K562 (cell line): ENCODE measurements around the gene RUNX1. TPM values are rescaled to one million over a fixed set of nuclear protein-coding genes. Genes with fewer than 3 reads are reported as not detected.

ENCODE experiments used
- ATAC-seq: fragments of 200-7000 bp; cut with Tn5 transposase; 3 replicates; pipeline ENCODE4 v1.9.1; 2020; ENCODE audit warnings: moderate library complexity
- BruUV-seq: library from RNA; stranded (reverse); fragments of 400-500 nt; replicated peaks from 2 replicates; lab custom pipeline; 2021; lab: Mats Ljungman, UMichigan
- CTCF ChIA-PET: fragments of 300-600 bp; formaldehyde crosslinking; extraction: SDS; loops from one replicate; lab custom pipeline; 2021; ENCODE audit warnings: low intra/inter-chr PET ratio; lab: Yijun Ruan, JAX
- POLR2A ChIA-PET: fragments of 300-600, 350-650 bp; sonication (Branson Sonifier 250); formaldehyde crosslinking; extraction: SDS; loops from one replicate; lab custom pipeline; 2021; ENCODE audit warnings: antibody characterized with exemption, inconsistent platforms; lab: Yijun Ruan, JAX
- DNase-seq, 4 experiments: peaks; one replicate each; pipeline versions ENCODE4 v3.0.0 to v3.0.0-alpha.2; 2011 to 2018; ENCODE audit warnings: low spot score in 3 of 4, mixed read lengths in 3 of 4; ENCODE audit errors: extremely low read depth in 1 of 4
- FAIRE-seq: peaks from 2 replicates; lab custom pipeline; 2011; peaks lifted over from hg19 to GRCh38; lab: Jason Lieb, UNC
- H2AFZ ChIP-seq: 2 replicates; pipeline ENCODE4 v1.6.0; 2011; ENCODE audit warnings: low read depth, low read length, control low read depth, inconsistent platforms
- H3K27ac ChIP-seq: fragments of 200-600 bp; 3 replicates; pipeline ENCODE4 v1.8.0; 2011; ENCODE audit warnings: low read depth, mild to moderate bottlenecking, control low read depth, inconsistent platforms, low read length, moderate library complexity, mixed read lengths; ENCODE audit errors: extremely low read depth
- H3K27me3 ChIP-seq, 2 experiments: fragments of 300-600 bp in 1 of 2; 2 replicates in 1 of 2; 3 replicates in 1 of 2; pipeline versions ENCODE4 v1.6.0 to v1.8.0; 2011; ENCODE audit warnings: inconsistent platforms in 2 of 2, low read length in 2 of 2, mild to moderate bottlenecking in 1 of 2, mixed read lengths in 1 of 2, moderate library complexity in 1 of 2; ENCODE audit not compliant: control insufficient read depth in 2 of 2, insufficient read depth in 2 of 2
- H3K36me3 ChIP-seq: fragments of 300-600 bp; 3 replicates; pipeline ENCODE4 v1.8.0; 2011; ENCODE audit warnings: mild to moderate bottlenecking, low read length, inconsistent platforms; ENCODE audit not compliant: control insufficient read depth, insufficient read depth
- H3K4me1 ChIP-seq, 2 experiments: fragments of 200-600 bp in 1 of 2; replicated peaks in 1 of 2; 2 replicates in 1 of 2; 3 replicates in 1 of 2; pipeline versions ENCODE4 v1.5.1 to v1.8.0; 2011; ENCODE audit warnings: inconsistent platforms in 2 of 2, low read length in 2 of 2, mild to moderate bottlenecking in 1 of 2, mixed read lengths in 1 of 2, moderate library complexity in 1 of 2; ENCODE audit not compliant: control insufficient read depth in 2 of 2, insufficient read depth in 2 of 2
- H3K4me2 ChIP-seq: 2 replicates; pipeline ENCODE4 v1.6.1; 2011; ENCODE audit warnings: low read length, control low read depth, inconsistent platforms, mixed read lengths; ENCODE audit not compliant: insufficient read depth
- H3K4me3 ChIP-seq: fragments of 200-600 bp; sonication (generic), shearing (Covaris generic); 2 replicates; pipeline ENCODE4 v1.5.1; 2016; ENCODE audit warnings: control low read depth, inconsistent platforms
- H3K79me2 ChIP-seq: fragments of 200-600 bp; 3 replicates; pipeline ENCODE4 v1.8.0; 2011; ENCODE audit warnings: low read length, inconsistent platforms; ENCODE audit not compliant: control insufficient read depth, insufficient read depth
- H3K9ac ChIP-seq, 2 experiments: 2 replicates each; pipeline versions ENCODE4 v1.6.0 to v1.6.1; 2011; ENCODE audit warnings: low read depth in 2 of 2, low read length in 2 of 2, control low read depth in 1 of 2, inconsistent platforms in 1 of 2, mild to moderate bottlenecking in 1 of 2, mixed read lengths in 1 of 2; ENCODE audit not compliant: insufficient read depth in 1 of 2
- H3K9me1 ChIP-seq: one replicate; pipeline ENCODE4 v1.6.0; 2011; ENCODE audit warnings: inconsistent platforms, mild to moderate bottlenecking, low read length, moderate library complexity; ENCODE audit not compliant: control insufficient read depth, insufficient read depth
- H3K9me3 ChIP-seq: replicated peaks from 2 replicates; pipeline ENCODE4 v1.5.1; 2011; ENCODE audit warnings: low read depth, low read length, inconsistent platforms; ENCODE audit not compliant: control insufficient read depth, insufficient read depth
- H4K20me1 ChIP-seq: replicated peaks from 2 replicates; pipeline ENCODE4 v1.6.1; 2011; ENCODE audit warnings: low read length, inconsistent platforms, mixed read lengths; ENCODE audit not compliant: control insufficient read depth, insufficient read depth
- ATF6 ChIP-seq: sonication (generic); formaldehyde crosslinking; IDR thresholded peaks from 2 replicates; pipeline ENCODE4 v1.4.0; 2020; ENCODE audit warnings: mild to moderate bottlenecking, missing genetic modification reagents
- ESRRA ChIP-seq: fragments of 450-650 bp; IDR thresholded peaks from 2 replicates; pipeline ENCODE4 v1.6.1; 2014; ENCODE audit warnings: low read depth, mild to moderate bottlenecking, moderate library complexity, borderline replicate concordance
- FOS ChIP-seq: IDR thresholded peaks from 3 replicates; pipeline ENCODE4 v1.6.1; 2011; ENCODE audit not compliant: insufficient read length; ENCODE audit errors: extremely low read depth
- ID3 ChIP-seq, 2 experiments: fragments of 250-450 bp in 1 of 2; fragments of 450-650 bp in 1 of 2; sonication (Bioruptor Pico) in 1 of 2; IDR thresholded peaks; 2 replicates each; pipeline versions ENCODE4 v1.6.1 to v1.8.0; 2016 to 2021; ENCODE audit warnings: mild to moderate bottlenecking in 2 of 2, moderate library complexity in 2 of 2, missing compliant biosample characterization in 1 of 2, missing genetic modification characterization in 1 of 2
- KDM1A ChIP-seq, 2 experiments: fragments of 450-650 bp; IDR thresholded peaks; 2 replicates each; pipeline ENCODE4 v1.6.1; 2016; ENCODE audit warnings: mild to moderate bottlenecking in 2 of 2
- NBN ChIP-seq: fragments of 450-650 bp; IDR thresholded peaks from 2 replicates; pipeline ENCODE4 v1.6.1; 2016; ENCODE audit warnings: low read depth, mild to moderate bottlenecking
- SMAD2 ChIP-seq: fragments of 150-350 bp; IDR thresholded peaks from 2 replicates; pipeline ENCODE4 v1.6.1; 2014; ENCODE audit warnings: low read depth, mild to moderate bottlenecking, low read length
- ZNF143 ChIP-seq: sonication (generic); formaldehyde crosslinking; IDR thresholded peaks from 2 replicates; pipeline ENCODE4 v1.9.0; 2022; ENCODE audit warnings: mild to moderate bottlenecking, missing genetic modification reagents
- ZNF408 ChIP-seq: fragments of 250-450 bp; sonication (Bioruptor Pico); IDR thresholded peaks from 2 replicates; pipeline ENCODE4 v1.4.0; 2020; ENCODE audit warnings: low read depth, mild to moderate bottlenecking, moderate library complexity
- WGBS: fragments of 100-300 bp; shearing (Covaris generic); methylation state at CpG from one replicate; pipeline ENCODE4 v1.1.6; 2016; ENCODE audit warnings: low coverage, mixed read lengths; ENCODE audit not compliant: insufficient coverage; ENCODE audit errors: missing lambda C conversion rate; 5-methylcytosine and 5-hydroxymethylcytosine counted together
- in situ Hi-C: fragments of 300-500 bp; cut with MboI; formaldehyde crosslinking; loops from 4 replicates; pipeline ENCODE4 v1.15.0; 2018; ENCODE audit warnings: inconsistent platforms, mixed read lengths
- intact Hi-C: fragments of 100-400 bp; cut with micrococcal nuclease; formaldehyde crosslinking; loops from 2 replicates; pipeline ENCODE4 v1.14.2; 2022
- polyA plus RNA-seq, 8 experiments: library from polyadenylated mRNA; depleted of rRNA in 4 of 8; stranded (reverse) in 5 of 8; unstranded in 3 of 8; fragments of >200 nt; fragmentation: Nextera tagmentation in 2 of 8; fragmentation: Illumina TruSeq in 1 of 8; extraction: Ambion mirVana in 2 of 8; extraction: Trizol in 1 of 8; gene quantifications; 2 replicates each; pipeline versions ENCODE4 v1.2.1 to v1.2.3, GENCODE V29; 2011 to 2014; ENCODE audit warnings: inconsistent platforms in 1 of 8, missing spikeins in 1 of 8
- total RNA-seq, 7 experiments: library from RNA; depleted of rRNA in 6 of 7; stranded (reverse); fragments of >200 nt in 6 of 7; fragmentation: Illumina TruSeq in 2 of 7; extraction: Trizol in 2 of 7; gene quantifications; 2 replicates each; pipeline versions ENCODE4 v1.2.1 to v1.2.3, GENCODE V29; 2011 to 2021; ENCODE audit warnings: low replicate concordance in 1 of 7

The RUNX1 gene
- total and polyA plus RNA-seq, 9 of the 15 experiments (the other 6 are each of a cell fraction or from before 2014, with no cell fraction given), result 2.2 to 68.6 (median 17.8) TPM

GRCh38 chr21:35081861-35082260 lies 32.8 kb upstream of the RUNX1 start:
- CTCF ChIA-PET, result no interaction called here

GRCh38 chr21:35079181-35079580 lies 30.1 kb upstream of the RUNX1 start:
- in situ Hi-C loops, result no loop called here
- no peak overlapping the region for H3K9ac ChIP-seq
- POLR2A ChIA-PET, result interaction anchor here (0.7 kb wide), 1 partner anchor 425 kb away, joined by 3 read pairs; no protein-coding TSS in a partner anchor

More at GRCh38 chr21:35081861-35082260, 32.8 kb upstream of the RUNX1 start:
- no peak overlapping the region for H3K9ac ChIP-seq
- no peak overlapping the region for H2AFZ ChIP-seq
- FAIRE-seq (no peak), ATAC-seq (no peak), DNase-seq (no peak)
- H3K4me3 ChIP-seq, result no peak overlapping the region
- H3K4me1 ChIP-seq, result no peaks in the 10 kb centered on the region
- H3K27ac ChIP-seq, result no peak overlapping the region
- H3K9me1 ChIP-seq, result no peaks in the 10 kb centered on the region
- 45% methylated on average over 2 of the region's 2 CpGs for WGBS
- H3K9me3 ChIP-seq, result no peaks in the 10 kb centered on the region
- H3K36me3 ChIP-seq, result no peaks in the 10 kb centered on the region
- H4K20me1 ChIP-seq, result no peaks in the 10 kb centered on the region
- intact Hi-C loops, result no loop called here
- H3K27me3 ChIP-seq, result no peaks in the 10 kb centered on the region
- TF ChIP-seq KDM1A (IDR thresholded peaks at IDR 0.05), result no peak
- TF ChIP-seq, all 486 proteins: peak for 0
- Histone ChIP-seq H3K79me2 (no peaks in the 10 kb centered on the region), H3K4me2 (no peak overlapping the region)
- POLR2A ChIA-PET, result interaction anchor here (0.6 to 1.5 kb wide), 4 partner anchors 10 to 78 kb away, joined by 3 to 4 read pairs (median 3); no protein-coding TSS in a partner anchor
- in situ Hi-C loops, result no loop called here
- BruUV-seq, result no TSS peak

More at GRCh38 chr21:35079181-35079580, 30.1 kb upstream of the RUNX1 start:
- no TSS peak for BruUV-seq
- no peak overlapping the region for H2AFZ ChIP-seq
- no peaks in the 10 kb centered on the region for H3K79me2 ChIP-seq
- no peak overlapping the region for H3K27ac ChIP-seq
- no peak for ATAC-seq
- CTCF ChIA-PET, result no interaction called here
- H3K36me3 ChIP-seq, result no peaks in the 10 kb centered on the region
- no peak for FAIRE-seq
- no peaks in the 10 kb centered on the region for H3K9me1 ChIP-seq
- TF ChIP-seq NBN (no peak), ZNF143 (CRISPR knock-in tag) (no peak), ESRRA (no peak), SMAD2 (no peak), FOS (no peak), ZNF408 (CRISPR knock-in tag) (no peak), ATF6 (CRISPR knock-in tag) (no peak), ID3 (CRISPR knock-in tag; IDR thresholded peaks at IDR 0.05) (no peak), ID3 (tag; IDR thresholded peaks at IDR 0.05) (no peak)
- TF ChIP-seq, all 486 proteins: peak for 0
- H3K9me3 ChIP-seq, result no peaks in the 10 kb centered on the region
- 49% methylated on average over 2 of the region's 3 CpGs for WGBS
- H3K27me3 ChIP-seq, result no peaks in the 10 kb centered on the region
- intact Hi-C loops, result no loop called here
- DNase-seq, result no peak
- H3K4me3 ChIP-seq, result no peak overlapping the region
- H4K20me1 ChIP-seq, result no peaks in the 10 kb centered on the region
- no peaks in the 10 kb centered on the region for H3K4me1 ChIP-seq
- H3K4me2 ChIP-seq, result no peak overlapping the region
